ENCODE results near the gene MRNIP.

- no peak for TF ChIP-seq ZNF274 (IDR thresholded peaks at IDR 0.05; ENCODE audit: low read depth, low read length)
- TF ChIP-seq YY1 (IDR thresholded peaks at IDR 0.05; ENCODE audit: insufficient read depth, insufficient read length): no peak
- TF ChIP-seq SUZ12 (IDR thresholded peaks at IDR 0.05; ENCODE audit: extremely low read depth, insufficient read depth, insufficient read length): no peak
Observed at GRCh38 chr5:179820127-179820482, 38.5 kb downstream of the MRNIP start.
